SK-N-SH (cell line): ENCODE data around the gene GDA. TPM values are rescaled to one million over a fixed set of nuclear protein-coding genes. Genes with fewer than 3 reads are reported as not detected.

Source experiments
- CTCF ChIA-PET: fragments of 300-600, 350-600 bp; formaldehyde crosslinking; extraction: SDS; loops from one replicate; lab custom pipeline; 2021; lab: Yijun Ruan, JAX
- POLR2A ChIA-PET: fragments of 350-600 bp; sonication (Branson Sonifier 250); formaldehyde crosslinking; extraction: SDS; loops from one replicate; lab custom pipeline; 2020; ENCODE audit warnings: antibody characterized with exemption, inconsistent platforms; lab: Yijun Ruan, JAX
- DNase-seq: peaks from one replicate; pipeline ENCODE4 v3.0.0; 2012
- H2AFZ ChIP-seq: fragments of 200-600 bp; sonication (generic); 2 replicates; pipeline ENCODE4 v1.8.1; 2016; ENCODE audit warnings: antibody characterized with exemption, mild to moderate bottlenecking, low read depth
- H3F3A ChIP-seq: fragments of 200-600 bp; sonication (generic); replicated peaks from 2 replicates; pipeline ENCODE3; 2016; ENCODE audit warnings: antibody characterized with exemption, mild to moderate bottlenecking; ENCODE audit not compliant: insufficient read depth
- H3K27ac ChIP-seq, 2 experiments: fragments of 200-500 bp in 1 of 2; fragments of 200-600 bp in 1 of 2; sonication (Bioruptor generic) in 1 of 2; sonication (generic), shearing (Covaris generic) in 1 of 2; 2 replicates each; pipeline versions ENCODE4 v1.5.1 to v1.6.1; 2014 to 2016; ENCODE audit warnings: low read depth in 2 of 2, inconsistent platforms in 1 of 2, low read length in 1 of 2, mild to moderate bottlenecking in 1 of 2, mixed read lengths in 1 of 2
- H3K27me3 ChIP-seq: fragments of 200-600 bp; sonication (generic), shearing (Covaris generic); 2 replicates; pipeline ENCODE4 v1.6.1; 2016; ENCODE audit warnings: mixed run types; ENCODE audit not compliant: insufficient read depth
- H3K36me3 ChIP-seq, 2 experiments: fragments of 200-500 bp in 1 of 2; fragments of 200-600 bp in 1 of 2; sonication (Bioruptor generic) in 1 of 2; sonication (generic) in 1 of 2; replicated peaks in 1 of 2; 2 replicates each; pipeline versions ENCODE3 to v1.5.1; 2014 to 2016; ENCODE audit warnings: low read length in 1 of 2, mild to moderate bottlenecking in 1 of 2; ENCODE audit not compliant: insufficient read depth in 2 of 2, control insufficient read depth in 1 of 2
- H3K4me1 ChIP-seq, 2 experiments: fragments of 200-500 bp in 1 of 2; fragments of 200-600 bp in 1 of 2; sonication (Bioruptor generic) in 1 of 2; sonication (generic), shearing (Covaris generic) in 1 of 2; 2 replicates each; pipeline versions ENCODE4 v1.5.1 to v1.6.1; 2014 to 2016; ENCODE audit warnings: low read depth in 1 of 2, low read length in 1 of 2, mixed run types in 1 of 2; ENCODE audit not compliant: insufficient read depth in 2 of 2, control insufficient read depth in 1 of 2
- H3K4me2 ChIP-seq: fragments of 200-600 bp; sonication (generic), shearing (Covaris generic); 2 replicates; pipeline ENCODE4 v1.6.1; 2017; ENCODE audit warnings: mixed run types
- H3K4me3 ChIP-seq, 2 experiments: fragments of 200-500 bp in 1 of 2; fragments of 200-600 bp in 1 of 2; sonication (Bioruptor generic) in 1 of 2; sonication (generic), shearing (Covaris generic) in 1 of 2; 2 replicates each; pipeline versions ENCODE4 v1.5.1 to v1.8.1; 2014 to 2016; ENCODE audit warnings: low read depth in 2 of 2, inconsistent platforms in 1 of 2, low read length in 1 of 2, mild to moderate bottlenecking in 1 of 2, mixed read lengths in 1 of 2, moderate library complexity in 1 of 2
- H3K79me2 ChIP-seq: fragments of 200-600 bp; sonication (generic); 2 replicates; pipeline ENCODE4 v1.8.1; 2017; ENCODE audit warnings: mild to moderate bottlenecking; ENCODE audit not compliant: insufficient read depth
- H3K9ac ChIP-seq: fragments of 200-600 bp; sonication (generic); 2 replicates; pipeline ENCODE4 v1.6.1; 2017; ENCODE audit warnings: mixed run types
- H3K9me2 ChIP-seq: fragments of 200-600 bp; sonication (generic); 2 replicates; pipeline ENCODE4 v1.6.1; 2017; ENCODE audit warnings: mixed run types
- H3K9me3 ChIP-seq: fragments of 200-600 bp; sonication (generic); 2 replicates; pipeline ENCODE4 v1.6.1; 2017; ENCODE audit warnings: mixed run types, mild to moderate bottlenecking, moderate library complexity
- H4K20me1 ChIP-seq: fragments of 200-600 bp; sonication (generic); 2 replicates; pipeline ENCODE4 v1.6.1; 2017; ENCODE audit warnings: mild to moderate bottlenecking, mixed run types; ENCODE audit not compliant: insufficient read depth
- EP300 ChIP-seq, 2 experiments: IDR thresholded peaks; 2 replicates each; pipeline versions ENCODE4 v1.4.0 to v1.6.1; 2012; ENCODE audit warnings: borderline replicate concordance in 1 of 2, low read depth in 1 of 2, low read length in 1 of 2
- FOSL2 ChIP-seq: IDR thresholded peaks from 2 replicates; pipeline ENCODE4 v1.4.0; 2012; ENCODE audit warnings: low read depth, mild to moderate bottlenecking, moderate library complexity, borderline replicate concordance
- FOXM1 ChIP-seq: IDR thresholded peaks from 2 replicates; pipeline ENCODE4 v1.4.0; 2012; ENCODE audit warnings: low read depth, mild to moderate bottlenecking
- GABPA ChIP-seq: IDR thresholded peaks from 2 replicates; pipeline ENCODE4 v1.4.0; 2012; ENCODE audit warnings: low read depth, mild to moderate bottlenecking
- GATA2 ChIP-seq: sonication (generic); formaldehyde crosslinking; IDR thresholded peaks from 2 replicates; pipeline ENCODE4 v1.5.0; 2020; ENCODE audit warnings: mild to moderate bottlenecking, missing genetic modification reagents
- NRF1 ChIP-seq: IDR thresholded peaks from 2 replicates; pipeline ENCODE4 v1.6.1; 2012; ENCODE audit warnings: low read depth, mild to moderate bottlenecking, low read length
- REST ChIP-seq: IDR thresholded peaks from 2 replicates; pipeline ENCODE4 v1.6.1; 2012; ENCODE audit warnings: mild to moderate bottlenecking, low read depth, low read length, moderate library complexity
- RXRA ChIP-seq: IDR thresholded peaks from 2 replicates; pipeline ENCODE4 v1.4.0; 2012; ENCODE audit warnings: low read depth, mild to moderate bottlenecking, borderline replicate concordance
- SIN3A ChIP-seq: IDR thresholded peaks from 2 replicates; pipeline ENCODE4 v1.6.1; 2012; ENCODE audit warnings: low read depth, mild to moderate bottlenecking, low read length, moderate library complexity, borderline replicate concordance
- SMC3 ChIP-seq: IDR thresholded peaks from 2 replicates; pipeline ENCODE4 v1.6.1; 2012; ENCODE audit warnings: low read depth, low read length, improper control_type of control experiment
- TAF1 ChIP-seq: IDR thresholded peaks from 2 replicates; pipeline ENCODE4 v1.6.1; 2012; ENCODE audit warnings: low read depth, mild to moderate bottlenecking, low read length, moderate library complexity, borderline replicate concordance
- USF1 ChIP-seq: IDR thresholded peaks from 2 replicates; pipeline ENCODE4 v1.4.0; 2012; ENCODE audit warnings: low read depth, borderline replicate concordance
- YY1 ChIP-seq: IDR thresholded peaks from 2 replicates; pipeline ENCODE4 v1.4.0; 2012; ENCODE audit warnings: low read depth, mild to moderate bottlenecking
- WGBS: methylation state at CpG from one replicate; pipeline ENCODE4 v1.1.6; 2017; ENCODE audit warnings: low lambda C conversion rate; 5-methylcytosine and 5-hydroxymethylcytosine counted together
- polyA plus RNA-seq, 3 experiments: library from polyadenylated mRNA; depleted of rRNA; stranded (reverse); fragments of >200 nt; gene quantifications; 2 replicates each; pipeline ENCODE4 v1.2.3, GENCODE V29; 2012
- TF ChIP-seq, protein P1 (sequence below): IDR thresholded peaks from 2 replicates; pipeline ENCODE4 v1.4.0; 2012; ENCODE audit warnings: low read depth, borderline replicate concordance

GDA gene
- polyA plus RNA-seq, 1 of the 3 experiments (the other 2 are of a cell fraction): not detected

GRCh38 chr9:72247549-72247948 is 98.3 kb downstream of the GDA start (continued):
- TF ChIP-seq REST (no peak), EP300 (IDR thresholded peaks at IDR 0.05; ENCODE audit: borderline replicate concordance in 1 of 2, low read depth in 1 of 2, low read length in 1 of 2) (no peak), RXRA (no peak), GABPA (no peak), SIN3A (no peak)
- TF ChIP-seq, protein P1, sequence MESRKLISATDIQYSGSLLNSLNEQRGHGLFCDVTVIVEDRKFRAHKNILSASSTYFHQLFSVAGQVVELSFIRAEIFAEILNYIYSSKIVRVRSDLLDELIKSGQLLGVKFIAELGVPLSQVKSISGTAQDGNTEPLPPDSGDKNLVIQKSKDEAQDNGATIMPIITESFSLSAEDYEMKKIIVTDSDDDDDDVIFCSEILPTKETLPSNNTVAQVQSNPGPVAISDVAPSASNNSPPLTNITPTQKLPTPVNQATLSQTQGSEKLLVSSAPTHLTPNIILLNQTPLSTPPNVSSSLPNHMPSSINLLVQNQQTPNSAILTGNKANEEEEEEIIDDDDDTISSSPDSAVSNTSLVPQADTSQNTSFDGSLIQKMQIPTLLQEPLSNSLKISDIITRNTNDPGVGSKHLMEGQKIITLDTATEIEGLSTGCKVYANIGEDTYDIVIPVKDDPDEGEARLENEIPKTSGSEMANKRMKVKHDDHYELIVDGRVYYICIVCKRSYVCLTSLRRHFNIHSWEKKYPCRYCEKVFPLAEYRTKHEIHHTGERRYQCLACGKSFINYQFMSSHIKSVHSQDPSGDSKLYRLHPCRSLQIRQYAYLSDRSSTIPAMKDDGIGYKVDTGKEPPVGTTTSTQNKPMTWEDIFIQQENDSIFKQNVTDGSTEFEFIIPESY: no peak

GRCh38 chr9:72251589-72251988 is 102.3 kb downstream of the GDA start:
- CTCF ChIA-PET: interaction anchor here (0.6 to 2.2 kb wide), 2 partner anchors 29 to 714 kb away, joined by 3 to 8 read pairs; no protein-coding TSS in a partner anchor
- Histone ChIP-seq H3K4me2 (no peak overlapping the region), H3K27me3 (0 out of 2 replicates have a peak, but pooled peaks cover 4% of the 10 kb centered on the region), H3K9me2 (no peaks in the 10 kb centered on the region), H3K4me3 (no peak overlapping the region), H3F3A (no peaks in the 10 kb centered on the region), H3K27ac (no peak overlapping the region), H2AFZ (no peak overlapping the region), H4K20me1 (no peaks in the 10 kb centered on the region), H3K4me1 (no peaks in the 10 kb centered on the region), H3K36me3 (no peaks in the 10 kb centered on the region), H3K9me3 (no peaks in the 10 kb centered on the region), H3K79me2 (no peaks in the 10 kb centered on the region), H3K9ac (no peak overlapping the region)
- 11% methylated on average over 1 of the region's 1 CpG for WGBS
- TF ChIP-seq FOSL2 (no peak), NRF1 (no peak), FOXM1 (no peak), TAF1 (no peak), YY1 (no peak), GABPA (no peak), SMC3 (no peak), GATA2 (no peak), USF1 (no peak)
- DNase-seq: no peak
- POLR2A ChIA-PET: no interaction called here
